Activated CD8-positive, alpha-beta T cell treated with anti-CD3 and anti-CD28 coated beads, Interleukin-2, amount 10 ng/mL, durations not matched to agents 7 days and 5 days (primary cell): ENCODE measurements around the gene MYPN. TPM values are rescaled to one million over a fixed set of nuclear protein-coding genes. Genes with fewer than 3 reads are reported as not detected.
"Not testable (repeated sequence)": the region's sequence is repeated elsewhere in the genome, so short reads cannot be mapped to it uniquely, and the experiment has no call there.

ENCODE experiments used
- ATAC-seq: fragments of 150-1000 bp; cut with Tn5 transposase; one replicate; pipeline ENCODE4 v1.10.0; 2021; ENCODE audit warnings: moderate library complexity
- CTCF ChIA-PET: fragments of 350-600 bp; sonication (Branson Sonifier 250); formaldehyde crosslinking; loops from one replicate; lab custom pipeline; 2021; ENCODE audit warnings: antibody characterized with exemption; lab: Charles Lee
- POLR2A ChIA-PET: fragments of 350-600 bp; sonication (Branson Sonifier 250); formaldehyde crosslinking; loops from one replicate; lab custom pipeline; 2021; ENCODE audit warnings: antibody characterized with exemption; lab: Charles Lee
- DNase-seq: peaks from one replicate; pipeline ENCODE4 v3.0.0-alpha.2; 2020
- H3K27ac Mint-ChIP-seq: one replicate; pipeline ENCODE4 v1.8.0; 2021; ENCODE audit warnings: mild to moderate bottlenecking, mixed read lengths
- H3K27me3 Mint-ChIP-seq: one replicate; pipeline ENCODE4 v1.8.0; 2021; ENCODE audit warnings: low read depth, mixed read lengths
- H3K36me3 Mint-ChIP-seq: one replicate; pipeline ENCODE4 v1.8.0; 2021; ENCODE audit warnings: low read depth, mixed read lengths
- H3K4me1 Mint-ChIP-seq: one replicate; pipeline ENCODE4 v1.8.0; 2021; ENCODE audit warnings: low read depth, mixed read lengths
- H3K4me3 Mint-ChIP-seq: one replicate; pipeline ENCODE4 v1.8.0; 2021; ENCODE audit warnings: mild to moderate bottlenecking, mixed read lengths
- H3K9me3 Mint-ChIP-seq: one replicate; pipeline ENCODE4 v1.8.0; 2022; ENCODE audit warnings: mixed read lengths; ENCODE audit not compliant: insufficient read depth
- total RNA-seq, 2 experiments: library from RNA; stranded (reverse); gene quantifications; one replicate each; pipeline ENCODE4 v1.2.3, GENCODE V29; 2021

The MYPN gene
- total RNA-seq, 2 experiments from 2014 or later = not detected

DNA sequence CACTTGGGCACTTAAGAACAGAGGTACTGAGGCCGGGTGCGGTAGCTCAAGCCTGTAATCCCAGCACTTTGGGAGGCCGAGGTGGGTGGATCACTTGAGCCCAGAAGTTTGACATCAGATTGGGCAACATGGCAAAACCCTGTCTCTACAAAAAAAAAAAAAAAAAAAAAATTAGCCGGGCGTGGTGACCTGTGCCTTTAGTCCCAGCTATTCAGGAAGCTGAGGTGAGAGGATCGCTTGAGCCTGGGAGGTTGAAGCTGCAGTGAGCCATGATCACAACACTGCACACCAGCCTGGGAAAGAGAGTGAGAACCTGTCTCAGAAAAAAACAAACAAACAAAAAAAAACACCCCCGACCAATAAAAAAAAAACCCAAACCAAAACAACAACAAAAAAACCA is 48.2 kb downstream of the MYPN start:
- not testable (repeated sequence) for ATAC-seq, DNase-seq, H3K4me1 Mint-ChIP-seq, H3K4me3 Mint-ChIP-seq, H3K27me3 Mint-ChIP-seq, H3K9me3 Mint-ChIP-seq, H3K27ac Mint-ChIP-seq, H3K36me3 Mint-ChIP-seq
- ChIA-PET CTCF (interaction anchor here (0.9 to 6.6 kb wide), 18 partner anchors 9 to 460 kb away, joined by 3 to 132 read pairs (median 4); partner anchors contain the start of gene SIRT1), POLR2A (interaction anchor here (1.1 kb wide), 1 partner anchor 9 kb away, joined by 3 read pairs; no protein-coding TSS in a partner anchor)

DNA sequence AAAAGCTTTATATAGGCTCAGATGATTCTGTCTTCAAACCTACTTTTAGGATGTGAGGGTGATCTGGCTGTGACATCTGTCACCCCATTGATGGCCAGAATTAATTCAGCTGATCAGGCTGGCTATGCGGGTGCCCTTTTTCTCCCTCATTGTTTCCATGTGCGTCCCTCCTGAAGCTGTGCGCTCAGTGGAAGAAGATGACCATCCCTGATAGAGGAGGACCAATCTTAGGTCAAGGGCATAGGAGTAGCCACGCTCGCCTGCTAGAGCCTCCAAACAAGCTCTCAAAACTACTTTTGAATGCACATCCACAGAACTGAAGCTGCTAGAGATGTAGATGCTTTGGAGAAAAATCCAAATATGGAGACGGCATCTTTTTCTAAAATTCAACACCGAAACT is 48.7 kb downstream of the MYPN start:
- CTCF ChIA-PET = interaction anchor here (0.6 to 6.6 kb wide), 13 partner anchors 8 to 460 kb away, joined by 3 to 132 read pairs (median 4); partner anchors contain the start of gene SIRT1
- no peak for ATAC-seq

GRCh38 chr10:68163735-68164134 is 54.4 kb downstream of the MYPN start:
- Mint-ChIP-seq H3K27me3 (peaks cover 4% of the 10 kb centered on the region), H3K4me1 (peaks cover 4% of the 10 kb centered on the region), H3K9me3 (no peaks in the 10 kb centered on the region), H3K4me3 (no peak overlapping the region), H3K36me3 (no peaks in the 10 kb centered on the region), H3K27ac (no peak overlapping the region)
- no peak for ATAC-seq
- ChIA-PET CTCF (interaction anchor here (2.2 kb wide), 1 partner anchor 308 kb away, joined by 5 read pairs; no protein-coding TSS in a partner anchor), POLR2A (no interaction called here)
- DNase-seq = no peak

More for the DNA sequence above, 48.7 kb downstream of the MYPN start:
- H3K36me3 Mint-ChIP-seq = no peaks in the 10 kb centered on the region
- H3K27me3 Mint-ChIP-seq = peaks cover 2% of the 10 kb centered on the region
- DNase-seq = no peak
- H3K27ac Mint-ChIP-seq = no peak overlapping the region
- no peaks in the 10 kb centered on the region for H3K9me3 Mint-ChIP-seq
- POLR2A ChIA-PET = interaction anchor here (0.6 to 1.1 kb wide), 2 partner anchors 8 to 140 kb away, joined by 3 to 4 read pairs; no protein-coding TSS in a partner anchor
- no peak overlapping the region for H3K4me3 Mint-ChIP-seq
- no peaks in the 10 kb centered on the region for H3K4me1 Mint-ChIP-seq

- ChIA-PET CTCF (interaction anchor here (0.9 to 2.2 kb wide), 2 partner anchors 8 to 310 kb away, joined by 4 to 5 read pairs; no protein-coding TSS in a partner anchor), POLR2A (interaction anchor here (0.8 kb wide), 1 partner anchor 8 kb away, joined by 3 read pairs; no protein-coding TSS in a partner anchor)
- Mint-ChIP-seq H3K9me3 (no peaks in the 10 kb centered on the region), H3K27me3 (peaks cover 4% of the 10 kb centered on the region), H3K27ac (no peak overlapping the region), H3K4me1 (peaks cover 4% of the 10 kb centered on the region), H3K4me3 (no peak overlapping the region), H3K36me3 (no peaks in the 10 kb centered on the region)
- ATAC-seq (no peak), DNase-seq (no peak)
Observed at GRCh38 chr10:68165643-68166042, 56.4 kb downstream of the MYPN start.

DNA sequence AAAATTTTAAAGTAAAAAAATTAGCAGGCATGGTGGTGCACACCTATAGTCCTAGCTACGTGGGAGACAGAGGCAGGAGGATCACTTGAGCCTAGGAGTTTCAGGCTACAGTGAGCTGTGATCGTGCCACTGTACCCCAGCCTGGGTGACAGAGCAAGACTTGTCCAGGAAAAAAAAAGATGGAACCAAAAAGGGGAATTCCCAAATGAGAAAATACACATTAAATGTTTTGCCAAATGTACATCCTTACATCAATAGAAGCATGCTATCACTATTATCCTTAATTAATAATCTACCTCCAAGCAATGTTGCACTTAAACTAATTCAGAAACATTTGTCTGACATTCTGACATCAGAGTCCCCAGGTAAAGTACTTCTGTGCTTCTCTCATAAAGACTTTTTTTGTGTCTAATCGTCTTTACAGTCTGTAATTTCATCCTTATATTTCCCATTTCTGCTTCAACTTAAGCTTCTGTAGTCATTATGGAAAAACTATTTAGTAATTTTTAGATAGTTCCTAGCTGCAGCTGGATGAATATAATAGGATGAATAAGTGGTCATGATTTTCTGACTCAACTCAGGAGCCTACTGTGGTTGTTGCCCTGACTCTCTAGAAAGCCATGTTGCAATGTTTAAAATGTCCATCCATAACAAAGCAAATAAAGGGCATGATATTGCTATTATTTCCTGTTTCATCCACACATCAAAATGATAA is 57.7 kb downstream of the MYPN start:
- CTCF ChIA-PET = interaction anchor here (1.6 kb wide), 1 partner anchor 11 kb away, joined by 6 read pairs; no protein-coding TSS in a partner anchor
- ATAC-seq (no peak), DNase-seq (no peak)
- POLR2A ChIA-PET = no interaction called here
- H3K9me3 Mint-ChIP-seq = no peaks in the 10 kb centered on the region
- no peak overlapping the region for H3K27ac Mint-ChIP-seq
- H3K4me1 Mint-ChIP-seq = peaks cover 4% of the 10 kb centered on the region
- peaks cover 3% of the 10 kb centered on the region for H3K27me3 Mint-ChIP-seq
- H3K4me3 Mint-ChIP-seq = no peak overlapping the region
- no peaks in the 10 kb centered on the region for H3K36me3 Mint-ChIP-seq

DNA sequence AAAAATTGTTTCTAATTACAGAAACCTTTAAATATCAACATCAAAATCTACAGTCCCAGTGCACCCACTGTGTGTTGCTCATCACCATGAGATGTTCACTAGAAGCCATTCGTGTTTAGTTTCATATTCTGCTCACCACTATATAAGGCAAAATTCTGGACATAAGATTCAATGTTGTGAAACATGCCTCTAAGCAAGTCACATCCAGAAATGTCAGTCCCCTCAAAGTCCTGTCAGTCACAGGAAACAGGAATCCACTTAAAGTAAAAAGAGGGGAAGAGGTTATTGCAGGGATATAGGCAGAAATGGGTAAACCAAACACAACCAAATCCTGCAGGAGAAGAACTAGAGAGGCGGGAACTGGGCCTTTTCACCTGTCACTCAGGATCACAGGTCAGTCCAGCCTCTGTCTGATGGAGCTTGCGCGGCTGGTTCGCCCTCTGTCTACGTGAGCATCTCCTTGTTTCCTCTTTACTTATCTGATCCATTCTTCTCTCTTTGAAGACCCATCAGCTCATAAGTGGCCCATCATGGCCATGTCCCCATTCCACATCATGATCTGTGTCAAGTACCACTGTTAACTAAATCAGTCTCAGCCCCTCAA is 58.4 kb downstream of the MYPN start:
- peaks cover 4% of the 10 kb centered on the region for H3K4me1 Mint-ChIP-seq
- H3K9me3 Mint-ChIP-seq = no peaks in the 10 kb centered on the region
- H3K4me3 Mint-ChIP-seq = no peak overlapping the region
- no peak for ATAC-seq
- H3K27me3 Mint-ChIP-seq = peaks cover 3% of the 10 kb centered on the region
- CTCF ChIA-PET = interaction anchor here (1.6 kb wide), 1 partner anchor 12 kb away, joined by 6 read pairs; no protein-coding TSS in a partner anchor
- DNase-seq = no peak
- no peaks in the 10 kb centered on the region for H3K36me3 Mint-ChIP-seq
- no peak overlapping the region for H3K27ac Mint-ChIP-seq
- POLR2A ChIA-PET = no interaction called here

DNA sequence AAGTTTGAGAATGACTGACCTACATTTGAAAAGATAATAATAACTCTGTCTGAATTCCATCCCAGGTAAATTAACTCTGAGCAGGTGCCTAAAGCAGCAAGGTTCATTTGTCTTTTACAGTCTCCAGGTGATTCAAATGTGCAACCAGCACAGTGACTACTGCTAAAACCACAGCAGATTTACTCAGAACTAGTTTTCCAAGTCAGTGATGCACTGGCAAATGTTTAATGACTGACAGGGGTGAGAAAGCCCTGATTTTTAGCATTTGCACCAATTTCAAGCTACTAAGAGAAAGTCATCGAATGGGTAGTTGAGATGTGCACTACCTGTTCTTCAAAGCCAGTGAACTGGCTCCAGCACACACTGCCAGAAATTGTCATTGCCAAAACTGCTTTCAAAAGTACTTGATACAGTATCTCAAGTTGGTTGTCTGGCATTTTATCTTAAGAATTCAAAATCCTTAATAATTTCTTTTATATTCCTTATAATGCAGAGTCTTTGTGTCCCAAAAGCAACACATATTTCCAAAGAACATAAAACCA is 62.3 kb downstream of the MYPN start:
- ChIA-PET CTCF (no interaction called here), POLR2A (no interaction called here)
- ATAC-seq (no peak), DNase-seq (no peak)
- H3K36me3 Mint-ChIP-seq = no peaks in the 10 kb centered on the region
- no peak overlapping the region for H3K27ac Mint-ChIP-seq
- no peak overlapping the region for H3K4me3 Mint-ChIP-seq
- no peaks in the 10 kb centered on the region for H3K9me3 Mint-ChIP-seq
- H3K27me3 Mint-ChIP-seq = peaks cover 5% of the 10 kb centered on the region
- no peaks in the 10 kb centered on the region for H3K4me1 Mint-ChIP-seq

- POLR2A ChIA-PET = no interaction called here
- no peak for ATAC-seq
- Mint-ChIP-seq H3K36me3 (no peaks in the 10 kb centered on the region), H3K27ac (no peak overlapping the region), H3K27me3 (peaks cover 5% of the 10 kb centered on the region), H3K4me3 (no peak overlapping the region), H3K9me3 (no peaks in the 10 kb centered on the region), H3K4me1 (no peaks in the 10 kb centered on the region)
- DNase-seq = no peak
- CTCF ChIA-PET = no interaction called here
Observed at GRCh38 chr10:68172324-68172723, 63.0 kb downstream of the MYPN start.

DNA sequence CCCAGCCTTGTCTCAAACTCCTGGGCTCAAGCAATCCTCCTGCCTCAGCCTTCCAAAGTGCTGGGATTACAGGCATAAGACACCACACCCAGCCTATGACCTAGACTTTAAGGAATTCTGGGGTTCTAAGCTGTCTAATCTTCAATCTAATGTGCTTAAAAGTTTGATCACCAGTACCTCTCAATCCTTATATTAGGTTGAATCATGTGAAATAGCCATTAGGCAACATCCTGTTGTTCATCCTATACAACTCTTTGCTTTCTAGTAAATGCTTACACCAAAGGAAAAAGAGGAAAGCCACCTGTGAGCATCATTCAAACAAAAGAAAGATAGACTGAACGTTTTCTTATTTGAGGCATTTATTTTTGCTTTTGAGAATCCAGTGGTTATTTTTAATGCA is 66.7 kb downstream of the MYPN start:
- no peaks in the 10 kb centered on the region for H3K4me1 Mint-ChIP-seq
- ChIA-PET POLR2A (no interaction called here), CTCF (interaction anchor here (1.1 to 1.6 kb wide), 2 partner anchors 18 to 37 kb away, joined by 3 to 6 read pairs; no protein-coding TSS in a partner anchor)
- no peak overlapping the region for H3K4me3 Mint-ChIP-seq
- DNase-seq (no peak), ATAC-seq (no peak)
- no peaks in the 10 kb centered on the region for H3K9me3 Mint-ChIP-seq
- no peaks in the 10 kb centered on the region for H3K36me3 Mint-ChIP-seq
- no peak overlapping the region for H3K27ac Mint-ChIP-seq
- H3K27me3 Mint-ChIP-seq = peaks cover 5% of the 10 kb centered on the region

DNA sequence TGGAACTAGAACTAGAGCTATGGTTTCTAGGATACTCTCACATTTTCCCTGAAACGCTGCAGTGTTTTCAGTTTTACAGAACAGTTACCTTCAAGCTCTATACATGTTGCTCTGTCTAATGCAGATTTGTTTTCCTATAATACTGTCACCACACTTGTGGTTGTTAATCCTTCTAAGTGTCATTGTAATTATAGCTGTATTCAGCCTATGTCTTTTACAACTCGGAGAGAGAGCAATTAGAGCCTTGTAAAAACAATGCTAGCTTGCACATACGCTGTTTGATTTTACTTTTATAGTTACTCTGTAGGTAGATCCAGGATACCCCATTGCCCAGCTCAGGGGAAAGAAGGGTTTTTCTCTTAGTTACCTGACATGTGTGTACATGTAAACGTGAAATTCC is 67.5 kb downstream of the MYPN start:
- CTCF ChIA-PET = interaction anchor here (1.1 to 1.6 kb wide), 2 partner anchors 19 to 36 kb away, joined by 3 to 6 read pairs; no protein-coding TSS in a partner anchor
- Mint-ChIP-seq H3K4me3 (no peak overlapping the region), H3K27ac (no peak overlapping the region), H3K9me3 (no peaks in the 10 kb centered on the region), H3K4me1 (no peaks in the 10 kb centered on the region), H3K36me3 (no peaks in the 10 kb centered on the region), H3K27me3 (peaks cover 5% of the 10 kb centered on the region)
- DNase-seq (no peak), ATAC-seq (no peak)
- POLR2A ChIA-PET = no interaction called here

DNA sequence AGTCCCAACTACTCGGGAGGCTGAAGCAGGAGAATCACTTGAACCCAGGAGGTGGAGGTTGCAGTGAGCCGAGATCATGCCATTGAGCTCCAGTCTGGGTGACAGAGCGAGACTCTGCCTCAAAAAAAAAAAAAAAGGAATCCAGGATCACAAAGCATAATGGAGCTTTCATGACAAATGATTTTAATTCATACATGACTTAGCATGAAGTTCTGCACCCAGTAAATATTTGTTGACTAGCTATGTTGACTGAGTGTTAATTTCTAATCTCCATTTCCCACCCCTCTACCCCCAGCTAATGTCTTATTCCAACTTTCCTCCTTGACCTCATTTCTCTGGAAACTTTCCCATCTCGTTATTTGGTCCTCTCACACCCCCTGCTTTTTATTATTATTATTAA is 69.3 kb downstream of the MYPN start:
- ATAC-seq (no peak), DNase-seq (no peak)
- Mint-ChIP-seq H3K4me1 (no peaks in the 10 kb centered on the region), H3K4me3 (no peak overlapping the region), H3K27ac (no peak overlapping the region), H3K27me3 (peaks cover 5% of the 10 kb centered on the region), H3K9me3 (no peaks in the 10 kb centered on the region), H3K36me3 (no peaks in the 10 kb centered on the region)
- ChIA-PET POLR2A (no interaction called here), CTCF (no interaction called here)
